Astrocyte of the cerebellum (primary cell): Measurements from ENCODE around the gene PEX7.
"Not testable (repeated sequence)": the region's sequence is repeated elsewhere in the genome, so short reads cannot be mapped to it uniquely, and the experiment has no call there.

Experiments used
- DNase-seq: peaks from one replicate; pipeline ENCODE4 v3.0.0-alpha.2; 2011; ENCODE audit warnings: low read depth
- H3K4me3 ChIP-seq: 2 replicates; pipeline ENCODE4 v1.5.1; 2011; ENCODE audit warnings: mild to moderate bottlenecking, low read depth, low read length, moderate library complexity
- CTCF ChIP-seq: IDR thresholded peaks from 2 replicates; pipeline ENCODE4 v1.5.1; 2012; ENCODE audit warnings: low read length, low read depth, moderate library complexity, mild to moderate bottlenecking; ENCODE audit errors: missing control alignments
- in situ Hi-C: cut with HindIII; loops from 2 replicates; pipeline ENCODE4 v1.10.0; 2017; ENCODE audit warnings: low sequenced_read_pairs

PEX7 gene

DNA sequence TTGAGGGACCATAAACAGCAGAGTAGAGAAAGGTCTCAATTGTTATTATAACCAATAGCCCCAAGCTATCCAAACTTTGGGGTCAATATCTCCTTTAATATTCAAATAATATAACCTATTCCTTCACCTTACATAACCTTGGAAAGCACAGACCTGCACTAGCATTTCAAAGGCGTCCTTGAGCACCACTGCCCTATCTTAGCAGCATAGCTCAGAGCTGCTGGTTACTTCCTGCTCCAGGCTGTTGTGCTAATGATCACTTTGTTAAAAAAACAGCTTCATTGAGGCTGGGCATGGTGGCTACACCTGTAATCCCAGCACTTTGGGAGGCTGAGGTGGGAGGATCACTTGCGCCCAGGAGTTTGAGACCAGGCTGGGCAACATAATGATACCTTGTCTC lies 110.2 kb downstream of the PEX7 start:
- DNase-seq, result no peak
- no peak for TF ChIP-seq CTCF
- H3K4me3 ChIP-seq, result no peak overlapping the region
- in situ Hi-C loops, result no loop called here

GRCh38 chr6:136945072-136945471 lies 122.7 kb downstream of the PEX7 start:
- no peak for DNase-seq
- in situ Hi-C loops, result no loop called here
- H3K4me3 ChIP-seq, result no peak overlapping the region
- no peak for TF ChIP-seq CTCF

- no peak for TF ChIP-seq CTCF
- in situ Hi-C loops, result no loop called here
- no peak overlapping the region for H3K4me3 ChIP-seq
- no peak for DNase-seq
Observed at GRCh38 chr6:136945711-136946121, 123.3 kb downstream of the PEX7 start.

DNA sequence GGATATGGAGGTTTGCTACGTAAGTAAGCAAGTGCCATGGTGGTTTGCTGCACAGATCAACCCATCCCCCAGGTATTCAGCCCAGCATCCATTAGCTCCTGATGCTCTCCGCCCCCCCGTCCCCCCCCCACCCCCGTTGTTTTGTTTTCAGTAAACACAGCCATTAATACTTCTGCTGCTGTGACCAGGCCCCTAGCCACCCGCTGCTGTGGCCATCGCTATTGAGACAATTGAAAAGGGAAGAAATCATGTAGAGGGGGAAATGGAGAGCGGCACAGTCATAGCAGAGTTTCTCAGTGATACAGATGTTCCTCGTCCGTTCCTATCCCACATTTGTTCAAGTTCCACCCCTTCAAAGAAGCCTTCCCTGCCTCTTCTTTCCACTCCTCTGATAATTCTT lies 124.6 kb downstream of the PEX7 start:
- TF ChIP-seq CTCF, result no peak
- in situ Hi-C loops, result no loop called here
- no peak overlapping the region for H3K4me3 ChIP-seq
- no peak for DNase-seq

GRCh38 chr6:136949957-136950356 lies 127.6 kb downstream of the PEX7 start:
- in situ Hi-C loops, H3K4me3 ChIP-seq, DNase-seq: not testable (repeated sequence)

GRCh38 chr6:136950436-136951126 lies 128.2 kb downstream of the PEX7 start:
- no peak for DNase-seq
- H3K4me3 ChIP-seq, result no peak overlapping the region
- TF ChIP-seq CTCF, result no peak
- in situ Hi-C loops, result no loop called here

DNA sequence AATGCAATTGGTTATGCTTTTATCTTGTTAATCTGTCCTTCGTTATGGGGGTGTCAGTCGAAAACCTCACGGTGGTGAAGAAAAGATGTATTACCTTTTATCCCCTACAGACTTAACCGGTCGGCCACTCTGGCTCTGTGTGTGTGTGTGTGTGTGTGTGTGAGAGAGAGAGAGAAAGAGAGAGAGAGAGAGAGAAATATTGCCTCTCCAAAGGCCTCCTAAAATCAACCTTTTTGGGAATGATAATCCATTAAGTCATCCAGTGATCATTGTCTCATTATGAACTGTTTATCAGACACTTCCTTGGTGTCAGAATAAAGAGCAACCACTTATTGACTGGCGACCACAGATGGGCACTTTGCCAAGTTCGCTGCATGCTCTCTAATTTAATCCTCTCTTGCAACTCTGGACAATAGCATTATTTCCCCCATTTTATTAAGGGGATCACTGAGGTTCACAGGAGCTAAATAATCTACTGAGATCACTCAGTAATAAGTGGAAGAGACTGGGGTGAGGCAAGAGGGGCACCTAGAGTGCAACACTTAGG lies 130.4 kb downstream of the PEX7 start:
- no peak overlapping the region for H3K4me3 ChIP-seq
- DNase-seq, result no peak
- in situ Hi-C loops, result no loop called here
- TF ChIP-seq CTCF, result no peak
